Karpas-422 (cell line): ENCODE measurements around the gene PHLDB2. TPM values are rescaled to one million over a fixed set of nuclear protein-coding genes. Genes with fewer than 3 reads are reported as not detected.

ENCODE experiments used
- DNase-seq: peaks from one replicate; pipeline ENCODE4 v3.0.0-alpha.2; 2015
- H2AFZ ChIP-seq: fragments of 200-600 bp; sonication (generic); 2 replicates; pipeline ENCODE4 v1.6.1; 2014; ENCODE audit warnings: antibody characterized with exemption, low read length, mixed read lengths
- H3K27ac ChIP-seq: fragments of 200-600 bp; sonication (generic); 2 replicates; pipeline ENCODE4 v1.5.1; 2014; ENCODE audit warnings: mild to moderate bottlenecking, low read length, moderate library complexity
- H3K27me3 ChIP-seq: fragments of 200-600 bp; sonication (generic); 2 replicates; pipeline ENCODE4 v1.6.1; 2014; ENCODE audit warnings: low read length, mixed read lengths
- H3K36me3 ChIP-seq: fragments of 200-600 bp; sonication (generic); 2 replicates; pipeline ENCODE4 v1.6.1; 2014; ENCODE audit warnings: low read length, mixed read lengths; ENCODE audit not compliant: insufficient read depth
- H3K4me1 ChIP-seq: fragments of 200-600 bp; sonication (generic); 2 replicates; pipeline ENCODE4 v1.6.1; 2014; ENCODE audit warnings: mild to moderate bottlenecking, low read length, mixed read lengths
- H3K4me2 ChIP-seq: fragments of 200-600 bp; sonication (generic); 2 replicates; pipeline ENCODE4 v1.6.1; 2014; ENCODE audit warnings: low read length, low read depth, mild to moderate bottlenecking; ENCODE audit not compliant: poor library complexity, severe bottlenecking
- H3K4me3 ChIP-seq: fragments of 200-600 bp; sonication (generic); 2 replicates; pipeline ENCODE4 v1.5.1; 2014; ENCODE audit warnings: mild to moderate bottlenecking, antibody characterized with exemption, low read length, mixed read lengths
- H3K79me2 ChIP-seq: fragments of 200-600 bp; sonication (generic); 2 replicates; pipeline ENCODE4 v1.6.1; 2014; ENCODE audit warnings: mild to moderate bottlenecking, low read length, mixed read lengths
- H3K9ac ChIP-seq: fragments of 200-600 bp; sonication (generic); 2 replicates; pipeline ENCODE4 v1.6.0; 2014; ENCODE audit warnings: low read length
- H3K9me2 ChIP-seq: fragments of 200-600 bp; sonication (generic), shearing (Covaris generic); replicated peaks from 2 replicates; pipeline ENCODE4 v1.6.0; 2014; ENCODE audit warnings: mild to moderate bottlenecking, low read length, moderate library complexity; ENCODE audit not compliant: insufficient read depth
- H3K9me3 ChIP-seq: fragments of 300-700, 200-600 bp; sonication (generic); 2 replicates; pipeline ENCODE4 v1.6.1; 2014; ENCODE audit warnings: low read length, mixed read lengths
- H4K20me1 ChIP-seq: fragments of 200-600 bp; sonication (generic); 2 replicates; pipeline ENCODE4 v1.6.1; 2014; ENCODE audit warnings: mild to moderate bottlenecking, antibody characterized with exemption, low read length, low read depth; ENCODE audit not compliant: insufficient read depth
- total RNA-seq: library from RNA; depleted of rRNA; stranded (reverse); fragments of >200 nt; shearing (Covaris generic); gene quantifications from 2 replicates; pipeline ENCODE4 v1.2.3, GENCODE V29; 2014; ENCODE audit warnings: low replicate concordance

PHLDB2 gene
- total RNA-seq, 1 experiment from 2014 or later: 2.1 TPM

DNA sequence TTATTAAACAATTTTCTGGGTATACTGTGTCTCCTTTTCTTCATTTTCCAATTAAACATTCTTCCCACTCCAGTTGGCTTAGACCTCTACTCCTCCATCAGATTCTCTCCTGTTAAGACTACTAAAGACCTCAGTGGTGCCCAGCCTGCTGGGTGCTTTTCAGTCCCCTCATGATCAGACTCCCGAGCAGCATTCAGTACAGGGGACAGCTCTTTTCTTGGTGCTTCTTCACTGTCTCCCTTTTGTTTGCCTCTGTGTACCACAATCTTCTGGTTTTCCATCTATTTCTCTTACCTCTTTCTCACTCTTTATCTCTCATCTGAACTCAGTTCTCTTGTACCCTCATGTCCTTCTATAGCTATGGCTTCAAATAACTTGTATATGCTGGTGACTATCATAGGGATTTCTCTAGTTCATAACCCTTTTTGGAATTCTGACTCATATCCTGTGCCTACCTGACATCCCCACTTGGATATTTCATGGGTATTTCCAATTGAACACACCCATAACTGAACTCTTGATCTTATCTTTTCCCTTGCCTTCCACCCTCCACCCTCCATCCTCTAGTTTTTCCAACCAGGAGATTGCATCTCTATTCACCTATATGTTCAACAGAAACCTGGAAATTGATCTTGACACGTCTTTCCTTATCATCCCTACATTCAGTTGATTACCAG is 64.2 kb downstream of the PHLDB2 start:
- H3K4me3 ChIP-seq: no peak overlapping the region
- no peaks in the 10 kb centered on the region for H3K36me3 ChIP-seq
- no peaks in the 10 kb centered on the region for H3K9me3 ChIP-seq
- H3K9ac ChIP-seq: no peak overlapping the region
- no peaks in the 10 kb centered on the region for H3K27me3 ChIP-seq
- H3K4me1 ChIP-seq: peaks cover 4% of the 10 kb centered on the region; the same call in 1 of the 2 replicates
- H3K79me2 ChIP-seq: no peaks in the 10 kb centered on the region
- no peak for DNase-seq
- H3K9me2 ChIP-seq: no peaks in the 10 kb centered on the region
- H3K4me2 ChIP-seq: no peak overlapping the region
- no peaks in the 10 kb centered on the region for H4K20me1 ChIP-seq
- no peak overlapping the region for H3K27ac ChIP-seq
- H2AFZ ChIP-seq: no peak overlapping the region

DNA sequence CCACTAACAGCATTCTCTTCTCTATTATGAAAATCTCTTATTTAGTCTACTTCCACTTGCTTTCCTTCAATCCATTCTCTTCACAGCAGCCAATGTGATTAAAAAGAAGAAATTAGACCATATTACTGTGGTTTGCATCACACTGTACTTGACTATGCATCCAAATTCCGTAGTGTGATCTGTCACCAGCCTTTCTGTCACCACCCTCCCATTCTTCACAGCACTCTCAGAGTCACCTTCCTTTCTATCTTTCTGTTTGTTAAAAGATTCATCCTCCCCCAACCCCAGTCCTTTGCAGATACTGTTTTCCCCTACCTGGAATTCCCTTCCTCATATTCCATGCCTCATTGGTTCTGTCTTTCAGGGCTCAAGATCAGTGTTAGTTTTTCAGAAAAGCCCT is 64.7 kb downstream of the PHLDB2 start:
- no peak for DNase-seq
- no peak overlapping the region for H3K4me2 ChIP-seq
- no peaks in the 10 kb centered on the region for H3K27me3 ChIP-seq
- no peaks in the 10 kb centered on the region for H3K9me3 ChIP-seq
- H4K20me1 ChIP-seq: no peaks in the 10 kb centered on the region
- no peaks in the 10 kb centered on the region for H3K36me3 ChIP-seq
- no peak overlapping the region for H2AFZ ChIP-seq
- no peak overlapping the region for H3K27ac ChIP-seq
- H3K4me3 ChIP-seq: no peak overlapping the region
- no peaks in the 10 kb centered on the region for H3K9me2 ChIP-seq
- no peak overlapping the region for H3K9ac ChIP-seq
- H3K4me1 ChIP-seq: peaks cover 4% of the 10 kb centered on the region; the same call in 1 of the 2 replicates
- no peaks in the 10 kb centered on the region for H3K79me2 ChIP-seq

DNA sequence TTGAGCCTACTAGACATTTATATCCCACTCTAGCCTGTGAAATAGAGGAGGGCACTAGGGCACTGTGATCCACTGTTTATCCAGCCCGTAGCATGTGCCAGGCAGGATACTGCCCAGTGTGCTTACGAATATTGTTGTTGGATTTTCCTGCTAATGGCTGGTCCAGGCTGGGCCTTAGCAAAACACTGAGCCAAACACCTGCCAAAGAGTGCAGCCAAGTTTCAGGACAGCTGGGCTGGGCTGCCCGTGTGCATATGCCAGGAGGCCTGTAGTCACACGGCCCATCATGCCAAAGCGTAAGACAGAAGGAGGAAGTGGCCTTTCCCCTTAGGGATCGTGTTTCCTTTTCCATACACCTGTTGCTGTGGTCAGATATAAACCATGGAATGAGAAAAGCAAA is 65.2 kb downstream of the PHLDB2 start:
- Histone ChIP-seq H3K4me1 (peaks cover 4% of the 10 kb centered on the region; the same call in 1 of the 2 replicates), H3K36me3 (no peaks in the 10 kb centered on the region), H3K9me2 (no peaks in the 10 kb centered on the region), H3K79me2 (no peaks in the 10 kb centered on the region), H3K9me3 (no peaks in the 10 kb centered on the region), H3K9ac (no peak overlapping the region), H3K27ac (no peak overlapping the region), H3K27me3 (no peaks in the 10 kb centered on the region), H4K20me1 (no peaks in the 10 kb centered on the region), H3K4me3 (no peak overlapping the region), H2AFZ (no peak overlapping the region), H3K4me2 (no peak overlapping the region)
- no peak for DNase-seq

DNA sequence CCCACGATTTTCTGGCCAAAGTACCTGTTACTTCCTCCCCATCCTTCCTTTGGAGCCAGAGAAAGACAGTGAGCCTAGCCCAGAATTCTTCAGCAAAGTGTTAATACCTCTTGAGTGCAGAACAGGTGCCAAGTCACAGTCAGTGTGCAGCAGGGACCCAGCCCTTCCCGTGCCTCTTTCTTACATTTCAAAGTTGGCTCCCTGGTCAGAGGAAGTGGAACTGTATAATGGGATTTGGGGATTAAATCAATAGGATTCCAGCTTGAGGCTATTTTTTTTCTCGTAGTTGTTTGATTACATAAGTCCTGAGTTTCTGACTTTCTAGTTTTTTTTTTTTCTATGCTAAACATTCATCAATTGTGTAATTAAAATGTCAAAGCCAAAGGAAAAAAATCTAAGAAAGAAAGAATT is 67.2 kb downstream of the PHLDB2 start:
- Histone ChIP-seq H3K4me1 (peaks cover 4% of the 10 kb centered on the region; the same call in 1 of the 2 replicates), H2AFZ (no peak overlapping the region), H4K20me1 (no peaks in the 10 kb centered on the region), H3K4me3 (no peak overlapping the region), H3K27ac (no peak overlapping the region), H3K9me3 (no peaks in the 10 kb centered on the region), H3K27me3 (no peaks in the 10 kb centered on the region), H3K9ac (no peak overlapping the region), H3K4me2 (no peak overlapping the region), H3K79me2 (no peaks in the 10 kb centered on the region), H3K36me3 (no peaks in the 10 kb centered on the region), H3K9me2 (no peaks in the 10 kb centered on the region)
- DNase-seq: no peak

DNA sequence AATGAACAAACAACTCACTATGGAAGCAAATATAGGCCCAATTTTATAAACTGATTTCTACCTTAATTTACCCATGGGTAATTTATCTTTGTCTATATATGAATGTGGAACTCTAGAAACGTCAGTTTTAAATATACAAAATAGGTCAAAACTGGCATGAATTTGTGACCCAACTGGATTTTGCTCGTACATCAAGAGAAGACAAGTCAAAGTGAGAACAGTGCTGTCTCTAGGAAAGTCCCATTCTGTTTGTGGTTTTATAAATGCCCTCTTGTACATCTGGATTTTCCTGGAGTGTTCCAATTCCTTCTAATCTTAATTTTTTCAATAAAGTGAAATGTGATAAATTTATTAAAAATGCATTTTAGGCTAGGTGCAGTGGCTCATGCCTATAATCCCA is 69.5 kb downstream of the PHLDB2 start:
- H3K36me3 ChIP-seq: no peaks in the 10 kb centered on the region
- H4K20me1 ChIP-seq: no peaks in the 10 kb centered on the region
- H3K27me3 ChIP-seq: no peaks in the 10 kb centered on the region
- no peaks in the 10 kb centered on the region for H3K9me2 ChIP-seq
- peaks cover 4% of the 10 kb centered on the region; the same call in 1 of the 2 replicates for H3K4me1 ChIP-seq
- H3K79me2 ChIP-seq: no peaks in the 10 kb centered on the region
- no peak for DNase-seq
- H3K27ac ChIP-seq: no peak overlapping the region
- no peak overlapping the region for H3K4me3 ChIP-seq
- H3K9ac ChIP-seq: no peak overlapping the region
- no peak overlapping the region for H2AFZ ChIP-seq
- H3K9me3 ChIP-seq: no peaks in the 10 kb centered on the region
- no peak overlapping the region for H3K4me2 ChIP-seq

DNA sequence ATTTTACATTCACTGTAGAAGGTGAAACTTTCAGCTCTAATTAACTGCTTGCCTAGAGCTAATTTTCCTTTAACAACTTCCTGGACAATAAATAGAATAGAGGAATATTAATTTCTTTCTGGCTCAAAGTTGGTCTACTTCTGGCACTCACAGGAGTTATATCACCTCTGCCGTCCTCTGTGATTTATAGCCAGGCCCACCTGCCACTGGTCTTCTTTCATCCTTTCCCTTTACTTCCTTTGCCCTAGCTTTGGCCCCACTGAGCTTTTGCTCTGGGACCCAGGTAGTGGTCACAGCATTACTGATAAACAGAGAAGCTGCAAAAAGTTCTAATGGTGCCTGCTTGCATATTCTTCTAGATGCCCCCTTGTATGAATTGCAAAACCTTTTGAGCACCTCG is 70.4 kb downstream of the PHLDB2 start:
- no peaks in the 10 kb centered on the region for H3K9me2 ChIP-seq
- H3K36me3 ChIP-seq: no peaks in the 10 kb centered on the region
- H4K20me1 ChIP-seq: no peaks in the 10 kb centered on the region
- no peak overlapping the region for H2AFZ ChIP-seq
- H3K4me2 ChIP-seq: no peak overlapping the region
- no peak overlapping the region for H3K27ac ChIP-seq
- no peaks in the 10 kb centered on the region for H3K79me2 ChIP-seq
- no peaks in the 10 kb centered on the region for H3K27me3 ChIP-seq
- H3K9me3 ChIP-seq: no peaks in the 10 kb centered on the region
- no peak for DNase-seq
- H3K4me3 ChIP-seq: no peak overlapping the region
- H3K4me1 ChIP-seq: peaks cover 4% of the 10 kb centered on the region; the same call in 1 of the 2 replicates
- no peak overlapping the region for H3K9ac ChIP-seq

DNA sequence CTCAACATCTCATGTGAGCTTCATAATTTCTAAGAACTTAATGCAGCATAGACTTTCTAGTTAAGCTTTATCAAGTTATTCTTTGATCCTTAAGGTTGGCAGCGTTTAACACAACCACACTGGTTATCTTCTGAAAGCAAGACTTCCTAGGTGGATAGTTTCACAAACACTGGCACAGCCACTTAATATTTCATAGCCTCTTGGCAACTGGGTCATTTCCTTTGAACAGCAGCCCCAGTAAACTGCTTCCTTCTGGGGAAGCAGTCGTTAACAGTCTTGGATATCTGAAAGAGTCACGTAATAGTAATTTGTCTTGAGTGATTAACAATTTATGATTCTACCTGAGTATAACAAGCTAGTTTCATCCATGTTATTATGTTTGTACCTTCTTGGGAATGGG is 73.9 kb downstream of the PHLDB2 start:
- H3K36me3 ChIP-seq: no peaks in the 10 kb centered on the region
- no peak for DNase-seq
- no peaks in the 10 kb centered on the region for H3K9me2 ChIP-seq
- no peak overlapping the region for H3K4me3 ChIP-seq
- H3K27ac ChIP-seq: no peak overlapping the region
- H3K9me3 ChIP-seq: no peaks in the 10 kb centered on the region
- H3K4me1 ChIP-seq: peaks cover 7% of the 10 kb centered on the region; the same call in 1 of the 2 replicates
- H3K4me2 ChIP-seq: no peak overlapping the region
- no peak overlapping the region for H3K9ac ChIP-seq
- H3K79me2 ChIP-seq: no peaks in the 10 kb centered on the region
- no peaks in the 10 kb centered on the region for H3K27me3 ChIP-seq
- H2AFZ ChIP-seq: no peak overlapping the region
- H4K20me1 ChIP-seq: no peaks in the 10 kb centered on the region

DNA sequence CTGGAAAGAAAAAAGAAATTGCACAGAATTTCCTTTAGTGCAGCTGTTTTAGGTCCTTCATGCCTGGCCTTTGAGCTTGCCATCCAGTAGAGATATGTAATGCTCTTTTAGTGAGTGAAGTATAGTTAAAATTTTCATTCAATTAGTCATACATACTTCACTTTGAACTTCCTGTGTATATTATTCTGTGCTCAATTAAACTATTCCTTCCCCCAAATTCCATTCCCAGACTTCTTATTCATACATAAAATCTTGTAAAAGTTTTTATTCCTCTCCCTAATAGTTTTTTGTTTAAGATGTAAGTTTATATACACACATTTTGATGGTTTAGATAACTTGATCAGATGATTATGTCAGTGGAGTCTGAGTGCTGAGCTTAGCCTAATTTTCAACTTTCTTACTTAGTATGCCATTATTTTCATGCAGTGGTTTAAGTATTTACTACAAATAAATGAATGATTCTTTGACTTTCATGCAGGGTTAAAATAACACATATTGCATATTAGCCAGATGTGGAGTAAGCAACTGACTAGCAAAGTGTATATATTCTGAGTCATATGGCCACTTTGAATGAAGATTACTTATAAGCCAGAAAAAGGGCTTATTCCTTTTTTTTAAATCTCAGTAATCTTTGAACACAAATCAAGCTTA is 77.3 kb downstream of the PHLDB2 start:
- Histone ChIP-seq H3K9me3 (no peaks in the 10 kb centered on the region), H3K9ac (no peak overlapping the region)

More for the DNA sequence above, 77.3 kb downstream of the PHLDB2 start:
- Histone ChIP-seq H3K27ac (no peak overlapping the region), H3K79me2 (no peaks in the 10 kb centered on the region), H3K27me3 (no peaks in the 10 kb centered on the region), H3K4me3 (no peak overlapping the region), H4K20me1 (no peaks in the 10 kb centered on the region), H3K9me2 (no peaks in the 10 kb centered on the region), H2AFZ (no peak overlapping the region), H3K4me1 (peaks cover 3% of the 10 kb centered on the region; the same call in 1 of the 2 replicates), H3K4me2 (no peak overlapping the region), H3K36me3 (no peaks in the 10 kb centered on the region)
- DNase-seq: no peak
